ENCODE measurements around the gene TAF6. TPM values are rescaled to one million over a fixed set of nuclear protein-coding genes. Genes with fewer than 3 reads are reported as not detected.

Gene TAF6
- total RNA-seq, 1 donor from 2014 or later, result 63.7 TPM

DNA sequence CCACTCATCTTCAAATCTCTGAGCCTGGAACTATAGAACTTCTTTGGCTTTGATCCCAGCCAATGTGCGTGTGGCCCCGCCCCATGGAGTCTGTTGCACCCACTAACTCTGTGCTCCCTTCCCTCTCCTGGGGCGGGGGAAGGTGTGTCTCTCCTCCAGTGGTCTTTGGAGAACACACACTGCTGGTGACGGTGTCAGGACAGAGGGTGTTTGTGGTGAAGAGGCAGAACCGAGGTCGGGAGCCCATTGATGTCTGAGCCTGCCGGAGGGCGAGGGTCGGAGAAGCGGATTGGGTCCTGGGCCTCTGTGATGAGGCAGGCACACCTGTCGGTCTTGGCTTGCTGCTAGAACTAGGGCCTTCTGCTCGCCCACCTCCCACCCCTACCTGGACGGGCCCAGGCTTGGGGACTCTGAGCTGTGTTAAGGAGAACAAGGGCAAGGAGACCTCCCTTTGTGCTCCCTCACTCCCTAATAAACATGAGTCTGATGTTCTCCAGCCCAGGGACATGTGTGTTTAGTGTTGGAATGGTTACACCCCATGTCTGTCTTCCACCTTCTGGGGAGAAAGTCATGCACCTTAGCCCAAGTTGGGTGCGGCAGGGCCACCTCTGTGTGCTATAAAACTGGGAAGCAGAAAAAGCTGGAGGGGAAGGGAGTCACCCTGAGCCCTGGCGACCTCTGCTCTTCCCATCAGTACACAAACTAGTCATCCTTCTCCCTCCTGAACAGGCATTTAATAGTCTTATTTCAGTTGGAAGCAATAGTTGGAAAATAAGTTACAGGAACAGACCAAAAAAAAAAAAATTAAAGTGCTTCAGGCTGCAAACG, 34.8 kb upstream of the TAF6 start:
- no peaks in the 10 kb centered on the region for H3K9me3 Mint-ChIP-seq
- TF ChIP-seq, protein P1, sequence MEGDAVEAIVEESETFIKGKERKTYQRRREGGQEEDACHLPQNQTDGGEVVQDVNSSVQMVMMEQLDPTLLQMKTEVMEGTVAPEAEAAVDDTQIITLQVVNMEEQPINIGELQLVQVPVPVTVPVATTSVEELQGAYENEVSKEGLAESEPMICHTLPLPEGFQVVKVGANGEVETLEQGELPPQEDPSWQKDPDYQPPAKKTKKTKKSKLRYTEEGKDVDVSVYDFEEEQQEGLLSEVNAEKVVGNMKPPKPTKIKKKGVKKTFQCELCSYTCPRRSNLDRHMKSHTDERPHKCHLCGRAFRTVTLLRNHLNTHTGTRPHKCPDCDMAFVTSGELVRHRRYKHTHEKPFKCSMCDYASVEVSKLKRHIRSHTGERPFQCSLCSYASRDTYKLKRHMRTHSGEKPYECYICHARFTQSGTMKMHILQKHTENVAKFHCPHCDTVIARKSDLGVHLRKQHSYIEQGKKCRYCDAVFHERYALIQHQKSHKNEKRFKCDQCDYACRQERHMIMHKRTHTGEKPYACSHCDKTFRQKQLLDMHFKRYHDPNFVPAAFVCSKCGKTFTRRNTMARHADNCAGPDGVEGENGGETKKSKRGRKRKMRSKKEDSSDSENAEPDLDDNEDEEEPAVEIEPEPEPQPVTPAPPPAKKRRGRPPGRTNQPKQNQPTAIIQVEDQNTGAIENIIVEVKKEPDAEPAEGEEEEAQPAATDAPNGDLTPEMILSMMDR (IDR thresholded peaks at IDR 0.05; ENCODE audit: unreplicated experiment), result no peak
- H3K36me3 Mint-ChIP-seq, result peaks cover 10% of the 10 kb centered on the region
- H3K4me3 Mint-ChIP-seq, result no peak overlapping the region
- no peak for DNase-seq (ENCODE audit: low spot score in 2 of 2, unreplicated experiment in 2 of 2)
- no peaks in the 10 kb centered on the region for H3K27me3 Mint-ChIP-seq (ENCODE audit: low read depth)
- H3K27ac Mint-ChIP-seq, result peak overlapping the region; percentile 22
- H3K4me1 Mint-ChIP-seq, result peaks cover 19% of the 10 kb centered on the region

DNA sequence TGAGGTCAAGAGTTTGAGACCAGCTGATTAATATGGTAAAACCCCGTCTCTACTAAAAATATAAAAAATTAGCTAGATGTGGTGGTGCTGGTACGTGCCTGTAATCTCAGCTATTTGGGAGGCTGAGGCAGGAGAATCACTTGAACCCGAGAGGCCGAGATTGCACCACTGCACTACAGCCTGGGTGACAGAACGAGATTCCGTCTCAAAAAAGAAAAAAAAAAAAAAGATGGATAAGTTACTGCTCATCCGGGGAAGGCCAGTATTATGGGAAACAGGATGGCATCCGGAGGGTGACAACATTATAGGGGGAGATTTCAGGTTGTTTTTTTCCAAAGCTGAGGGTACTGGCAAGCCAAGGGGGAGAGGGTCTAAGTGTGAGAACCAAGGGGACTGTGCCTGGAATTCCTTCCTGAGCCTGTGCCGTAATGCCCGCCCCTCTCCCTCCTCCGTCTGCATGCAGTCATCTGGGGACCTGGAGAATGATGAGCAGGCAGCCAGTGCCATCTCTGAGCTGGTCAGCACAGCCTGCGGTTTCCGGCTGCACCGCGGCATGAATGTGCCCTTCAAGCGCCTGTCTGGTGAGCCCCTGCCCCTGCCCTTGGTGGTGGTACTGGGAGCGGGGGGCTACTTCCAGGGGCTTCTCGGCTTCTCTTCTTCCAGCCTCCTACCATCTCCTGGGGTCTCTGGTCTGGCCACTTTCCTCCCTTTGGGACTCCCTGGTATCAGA, 33.9 kb upstream of the TAF6 start:
- H3K4me3 Mint-ChIP-seq, result no peak overlapping the region
- H3K4me1 Mint-ChIP-seq, result peaks cover 24% of the 10 kb centered on the region
- TF ChIP-seq, protein P1 (IDR thresholded peaks at IDR 0.05; ENCODE audit: unreplicated experiment), result no peak
- H3K36me3 Mint-ChIP-seq, result peaks cover 10% of the 10 kb centered on the region
- no peak overlapping the region for H3K27ac Mint-ChIP-seq
- no peaks in the 10 kb centered on the region for H3K9me3 Mint-ChIP-seq
- DNase-seq (ENCODE audit: low spot score in 2 of 2, unreplicated experiment in 2 of 2), result no peak
- H3K27me3 Mint-ChIP-seq (ENCODE audit: low read depth), result no peaks in the 10 kb centered on the region

DNA sequence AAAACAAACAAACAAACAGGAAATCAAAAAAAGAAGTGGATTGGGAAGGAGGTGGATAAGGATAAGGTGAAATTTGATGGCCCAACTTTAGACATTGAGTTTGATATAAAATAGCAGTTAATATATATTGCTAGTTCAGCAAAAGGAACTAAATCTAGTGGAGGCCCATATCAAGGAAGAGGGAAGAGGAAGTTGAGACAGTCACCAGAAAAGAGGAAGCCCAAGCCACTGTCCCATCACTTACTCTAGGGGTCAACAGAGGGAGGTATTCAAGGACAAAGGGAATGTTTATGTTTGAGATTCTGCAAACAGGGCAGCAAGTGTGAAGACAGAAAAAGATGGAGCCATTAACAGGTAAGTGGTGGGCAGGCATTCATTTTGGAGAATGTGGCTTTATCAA, 33.2 kb upstream of the TAF6 start:
- peaks cover 21% of the 10 kb centered on the region for H3K4me1 Mint-ChIP-seq
- DNase-seq (ENCODE audit: low spot score in 2 of 2, unreplicated experiment in 2 of 2), result no peak
- no peaks in the 10 kb centered on the region for H3K27me3 Mint-ChIP-seq (ENCODE audit: low read depth)
- peaks cover 10% of the 10 kb centered on the region for H3K36me3 Mint-ChIP-seq
- no peak overlapping the region for H3K4me3 Mint-ChIP-seq
- TF ChIP-seq, protein P1 (IDR thresholded peaks at IDR 0.05; ENCODE audit: unreplicated experiment), result no peak
- no peak overlapping the region for H3K27ac Mint-ChIP-seq
- H3K9me3 Mint-ChIP-seq, result no peaks in the 10 kb centered on the region

DNA sequence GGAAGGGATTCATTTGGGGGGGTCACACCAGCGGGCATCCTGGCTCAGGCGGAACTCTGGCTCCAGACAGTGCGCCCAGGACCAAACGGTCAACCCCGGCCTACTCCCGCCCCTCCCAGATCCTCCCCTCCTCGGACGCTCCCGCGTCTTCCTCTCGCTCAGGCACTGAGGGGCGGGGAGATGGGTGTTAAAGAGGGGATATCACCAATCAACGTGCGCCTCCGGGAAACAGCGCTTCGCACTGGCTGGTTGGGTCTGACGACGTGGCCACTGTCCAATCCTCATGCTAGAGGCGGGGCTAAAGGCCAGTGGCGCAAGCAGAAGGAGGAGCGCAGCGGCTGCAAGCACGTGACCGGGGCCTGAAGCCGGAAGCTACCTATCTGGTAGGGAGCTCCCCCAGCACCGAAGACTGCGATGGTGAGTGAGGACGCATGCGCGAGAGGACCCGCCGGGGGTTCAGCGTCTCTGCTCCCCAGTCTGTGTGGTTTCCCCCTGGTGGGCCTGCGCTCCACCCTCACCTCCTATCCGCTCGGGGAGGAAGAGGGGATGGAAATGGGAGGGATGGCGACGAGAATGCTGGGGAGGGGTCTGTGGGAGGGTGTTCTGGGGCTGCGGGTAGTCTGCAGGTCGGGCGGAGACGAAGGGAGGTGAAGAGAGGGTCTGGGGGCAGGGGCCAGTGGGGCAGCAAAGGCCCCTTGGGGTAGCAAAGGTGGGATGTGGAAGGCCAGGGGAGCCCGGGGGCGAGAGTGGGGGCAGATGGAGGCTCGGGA, 29.6 kb upstream of the TAF6 start, which contains the start of gene LAMTOR4:
LAMTOR4 (plus strand) TSS at position 360 of the 770 bp plus-strand sequence; CDS start at position 415, 55 bp downstream.
- DNase-seq (ENCODE audit: low spot score in 2 of 2, unreplicated experiment in 2 of 2), result peak; percentile 95 to 96
- Mint-ChIP-seq H3K27me3 (ENCODE audit: low read depth) (no peaks in the 10 kb centered on the region), H3K4me3 (peak within 1 kb of the TSS; percentile 99), H3K9me3 (no peaks in the 10 kb centered on the region), H3K27ac (peak within 1 kb of the TSS; percentile 96), H3K4me1 (peaks cover 19% of the 10 kb centered on the region), H3K36me3 (peaks cover 10% of the 10 kb centered on the region)
- TF ChIP-seq, protein P1 (IDR thresholded peaks at IDR 0.05; ENCODE audit: unreplicated experiment), result no peak

DNA sequence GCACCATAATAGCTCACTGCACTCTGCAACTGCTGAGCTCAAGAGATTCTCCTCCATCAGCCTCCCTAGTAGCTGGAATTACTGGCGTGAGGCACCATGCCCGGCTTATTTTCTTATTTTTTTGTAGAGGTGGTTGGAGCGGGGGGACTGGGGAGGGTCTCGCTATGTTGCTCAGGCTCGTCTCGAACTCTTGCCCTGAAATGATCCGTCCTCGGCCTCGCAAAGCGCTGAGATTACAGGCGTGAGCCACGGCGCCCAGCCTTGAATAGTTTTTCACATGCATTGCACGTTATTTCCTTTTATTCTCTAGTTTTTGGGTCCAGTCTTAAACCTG, 29.0 kb upstream of the TAF6 start:
- H3K36me3 Mint-ChIP-seq, result peaks cover 10% of the 10 kb centered on the region
- H3K9me3 Mint-ChIP-seq, result no peaks in the 10 kb centered on the region
- peak overlapping the region; percentile 99 for H3K4me3 Mint-ChIP-seq
- TF ChIP-seq, protein P1 (IDR thresholded peaks at IDR 0.05; ENCODE audit: unreplicated experiment), result no peak
- no peaks in the 10 kb centered on the region for H3K27me3 Mint-ChIP-seq (ENCODE audit: low read depth)
- peak overlapping the region; percentile 96 for H3K27ac Mint-ChIP-seq
- peaks cover 19% of the 10 kb centered on the region for H3K4me1 Mint-ChIP-seq
- no peak for DNase-seq (ENCODE audit: low spot score in 2 of 2, unreplicated experiment in 2 of 2)
